A549 (cell line): Measurements from ENCODE around the gene SERPINI1.

Experiments
- BHLHE40 ChIP-seq: IDR thresholded peaks from 2 replicates; pipeline ENCODE4 v1.6.1; 2012; ENCODE audit warnings: low read depth, low read length, inconsistent platforms
- CTCF ChIP-seq: fragments of >200 bp; sonication (Bioruptor Twin); formaldehyde crosslinking; IDR thresholded peaks from 3 replicates; pipeline ENCODE4 v1.5.1; 2016
- MAX ChIP-seq: IDR thresholded peaks from 2 replicates; pipeline ENCODE4 v1.6.1; 2012
- POLR2AphosphoS2 ChIP-seq: conservative IDR thresholded peaks from 2 replicates; pipeline ENCODE4 v1.6.1; 2012; ENCODE audit warnings: low read length, improper control_type of control experiment, inconsistent platforms
- RAD21 ChIP-seq, 2 experiments: fragments of >200 bp in 1 of 2; sonication (Bioruptor Twin) in 1 of 2; formaldehyde crosslinking in 1 of 2; IDR thresholded peaks in 1 of 2; conservative IDR thresholded peaks in 1 of 2; 2 replicates in 1 of 2; 3 replicates in 1 of 2; pipeline ENCODE4 v1.6.1; 2012 to 2018; ENCODE audit warnings: inconsistent platforms in 1 of 2
- RFX5 ChIP-seq: fragments of 450-650 bp; IDR thresholded peaks from 2 replicates; pipeline ENCODE4 v1.7.1; 2014; ENCODE audit warnings: antibody characterized with exemption, mild to moderate bottlenecking, moderate library complexity

- TF ChIP-seq MAX (no peak), POLR2AphosphoS2 (no peak), BHLHE40 (no peak), CTCF (no peak), RFX5 (no peak), RAD21 (conservative IDR thresholded peaks at IDR 0.05 in 1 of 2, IDR thresholded peaks at IDR 0.05 in 1 of 2) (no peak)
These were observed 139.3 kb downstream of the SERPINI1 start for GRCh38 chr3:167874671-167875372.
